ENCODE results near the gene AUTS2.

AUTS2 gene

GRCh38 chr7:70450731-70451130 lies 852.5 kb downstream of the AUTS2 start:
- no peak for DNase-seq

DNA sequence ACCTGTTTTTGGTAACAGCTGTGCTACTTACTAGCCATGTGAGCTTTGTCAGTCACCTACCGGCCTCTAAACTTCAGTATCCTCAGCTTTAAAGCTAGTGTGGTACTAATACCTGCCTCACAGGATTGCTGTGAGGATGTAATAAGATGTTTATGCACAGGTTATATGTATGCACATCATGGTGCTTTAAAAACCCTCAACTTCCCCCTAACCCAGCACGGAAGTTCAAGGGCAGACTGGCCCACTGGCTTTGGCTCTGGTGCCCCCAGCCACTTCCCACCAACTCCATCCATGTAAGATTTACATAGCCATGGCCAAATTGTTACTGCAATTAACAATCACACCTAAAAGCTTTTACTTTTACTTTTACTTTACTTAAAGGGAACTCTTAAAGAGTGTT lies 857.6 kb downstream of the AUTS2 start:
- no peak for DNase-seq

GRCh38 chr7:70456719-70457118 lies 858.4 kb downstream of the AUTS2 start:
- DNase-seq: no peak

- DNase-seq: no peak
These were observed 859.2 kb downstream of the AUTS2 start for GRCh38 chr7:70457482-70457881.

DNA sequence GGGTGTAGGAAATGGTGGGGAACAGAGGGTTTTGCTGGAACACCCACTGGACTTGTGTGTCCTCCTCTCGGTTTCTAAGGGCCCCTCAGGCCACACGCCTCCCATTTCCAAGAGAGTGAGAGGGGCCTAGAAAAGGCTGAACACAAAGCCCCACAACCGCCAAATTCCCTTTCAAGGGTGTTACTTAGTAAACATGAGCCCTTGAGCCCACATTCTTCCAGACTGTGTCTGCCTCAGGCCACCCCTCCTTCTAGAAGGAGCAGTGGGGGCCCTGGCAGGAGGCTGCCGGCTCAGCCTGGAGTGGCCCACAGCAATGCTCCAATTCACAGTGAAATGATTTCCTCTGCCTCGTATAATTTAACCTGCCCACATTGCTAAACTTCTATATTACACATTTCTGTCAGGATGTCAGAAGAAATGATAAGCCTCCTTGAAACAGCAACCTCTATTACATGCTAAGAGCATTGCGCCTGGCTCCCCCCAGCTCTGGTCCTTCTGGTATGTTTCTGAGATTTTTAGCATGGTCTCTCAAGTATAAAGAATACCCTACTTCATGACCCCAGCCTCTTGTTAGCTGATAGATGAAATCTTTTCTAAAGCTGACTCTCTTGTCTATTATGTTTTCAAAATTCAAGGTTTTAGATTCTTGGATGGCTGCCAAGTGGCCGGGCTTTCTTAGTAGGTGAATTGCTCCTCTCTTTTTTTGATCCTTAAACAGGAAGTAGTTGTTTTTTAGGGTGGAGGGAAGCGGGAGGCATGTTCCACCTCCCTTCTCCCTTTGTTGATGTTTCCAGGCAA lies 859.8 kb downstream of the AUTS2 start:
- peak in 11 of 51 donors; percentile 2 to 28 (median 4) for DNase-seq

- DNase-seq: no peak
These were observed 860.5 kb downstream of the AUTS2 start for GRCh38 chr7:70458745-70459144.

DNA sequence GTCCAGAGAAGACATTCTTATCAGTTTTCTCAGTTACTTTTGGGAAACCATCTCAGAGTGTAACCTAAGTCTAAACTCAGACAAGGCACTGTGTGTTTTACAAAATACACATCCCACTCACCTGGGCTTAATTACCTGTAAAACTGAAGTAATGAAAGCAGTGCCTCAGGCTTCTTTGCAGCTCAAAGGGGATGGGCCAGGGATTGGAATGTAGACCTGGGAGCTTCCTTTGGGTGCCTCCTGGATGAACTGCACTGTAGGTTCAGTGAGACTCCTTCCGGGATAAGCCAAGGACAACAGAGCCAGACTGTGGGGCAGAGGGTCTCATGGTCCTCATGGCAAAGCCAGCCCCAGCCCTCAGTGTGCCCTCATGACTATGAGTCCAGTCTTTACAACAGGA lies 861.3 kb downstream of the AUTS2 start:
- DNase-seq: no peak

GRCh38 chr7:70460071-70460470 lies 861.8 kb downstream of the AUTS2 start:
- DNase-seq: no peak

DNA sequence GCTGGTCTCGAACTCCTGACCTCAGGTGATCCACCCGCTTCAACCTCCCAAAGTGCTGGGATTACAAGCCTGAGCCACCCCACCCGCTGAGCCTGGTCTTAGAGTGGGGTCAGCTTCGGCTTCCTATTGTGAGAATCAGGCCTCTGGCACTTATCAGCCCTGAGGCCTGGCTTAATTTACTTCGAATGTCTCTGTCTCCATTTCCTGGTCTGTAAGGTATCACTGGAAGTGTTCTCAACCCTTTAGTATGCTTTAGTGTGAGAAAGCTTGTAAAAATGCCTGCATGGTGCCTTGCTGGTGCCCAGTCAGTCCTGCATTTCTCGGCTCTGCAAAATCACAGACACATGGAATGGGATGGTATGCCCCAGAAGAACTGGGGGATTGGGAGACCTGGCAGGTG lies 862.3 kb downstream of the AUTS2 start:
- DNase-seq: no peak

DNA sequence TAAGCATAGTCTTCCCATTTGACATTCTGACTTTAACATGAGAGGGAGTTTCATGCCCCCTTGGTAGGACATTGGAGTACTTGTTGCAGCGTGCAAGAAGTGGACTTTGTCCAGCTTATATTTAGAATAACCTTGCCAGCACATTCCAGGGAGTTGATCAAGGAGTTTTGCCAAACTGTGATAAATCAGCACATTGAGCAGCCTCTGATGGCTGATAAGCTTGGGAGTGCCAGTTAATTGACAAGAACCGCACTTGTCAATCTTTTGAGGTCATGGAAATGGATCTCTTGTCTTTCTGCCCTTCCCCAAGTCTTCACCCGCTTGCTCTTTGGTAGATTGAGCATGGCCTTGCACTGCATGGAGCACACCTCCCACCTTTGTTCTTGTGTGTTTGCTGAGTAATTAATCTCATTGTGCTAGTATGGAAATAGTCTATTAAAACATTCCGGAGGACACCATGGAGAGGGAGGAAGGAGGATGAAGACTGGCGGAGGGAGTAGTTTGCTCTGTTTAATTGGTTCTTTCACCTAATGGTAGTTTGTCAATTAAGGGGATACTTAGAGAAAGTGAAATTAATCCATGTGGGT lies 865.2 kb downstream of the AUTS2 start:
- no peak for DNase-seq

DNA sequence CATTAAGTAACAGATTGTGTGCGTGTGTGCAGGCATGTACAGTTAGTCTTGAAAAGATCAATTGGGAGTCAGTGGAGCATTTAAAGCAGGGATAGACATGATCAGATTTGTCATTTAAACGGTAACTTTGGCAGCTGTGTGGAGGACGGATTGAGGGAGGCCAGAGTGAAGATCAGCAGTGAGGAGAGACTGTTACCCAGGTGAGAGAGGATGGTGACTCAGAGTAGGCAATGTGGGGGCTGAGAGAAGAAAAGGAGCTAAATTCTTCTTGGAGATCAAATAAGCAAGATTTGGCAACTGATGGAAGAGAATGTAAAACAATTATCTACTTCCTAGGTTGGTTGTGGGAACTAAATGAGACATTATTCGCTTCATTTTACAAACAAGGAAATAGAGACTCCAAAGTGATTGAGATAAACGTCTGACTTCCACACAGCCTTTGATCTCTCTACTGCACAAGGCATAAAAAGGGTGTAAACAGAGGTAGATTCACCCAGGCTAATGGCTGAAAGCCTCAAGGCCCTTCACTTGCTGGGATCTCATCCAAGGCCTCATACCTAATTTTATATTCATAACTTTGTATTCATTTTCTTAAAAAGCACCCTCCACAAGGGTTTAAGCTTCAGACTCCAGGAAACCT lies 868.6 kb downstream of the AUTS2 start:
- DNase-seq: peak in 1 of 51 donors; percentile 21

DNA sequence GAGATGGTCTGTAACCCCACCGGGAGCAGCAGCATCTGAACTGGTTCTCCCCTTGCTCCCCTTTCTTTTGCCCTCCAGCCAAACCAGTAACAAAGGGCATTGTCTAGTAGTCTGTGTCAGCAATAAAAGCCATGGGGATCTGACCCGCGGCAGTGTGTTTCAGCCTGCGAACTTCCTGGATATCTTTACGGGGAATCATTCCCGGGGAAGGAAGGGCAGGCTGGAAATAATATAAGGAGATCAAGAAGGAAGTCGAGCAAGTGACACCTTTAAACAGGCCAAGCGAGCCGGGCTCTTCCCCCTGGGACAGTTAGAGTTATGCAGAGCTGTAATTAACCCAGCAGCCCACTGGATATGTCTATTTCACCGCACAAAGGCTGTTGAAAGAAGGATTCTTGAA lies 872.5 kb downstream of the AUTS2 start:
- peak in 3 of 51 donors; percentile 1 to 3 (median 2) for DNase-seq

DNA sequence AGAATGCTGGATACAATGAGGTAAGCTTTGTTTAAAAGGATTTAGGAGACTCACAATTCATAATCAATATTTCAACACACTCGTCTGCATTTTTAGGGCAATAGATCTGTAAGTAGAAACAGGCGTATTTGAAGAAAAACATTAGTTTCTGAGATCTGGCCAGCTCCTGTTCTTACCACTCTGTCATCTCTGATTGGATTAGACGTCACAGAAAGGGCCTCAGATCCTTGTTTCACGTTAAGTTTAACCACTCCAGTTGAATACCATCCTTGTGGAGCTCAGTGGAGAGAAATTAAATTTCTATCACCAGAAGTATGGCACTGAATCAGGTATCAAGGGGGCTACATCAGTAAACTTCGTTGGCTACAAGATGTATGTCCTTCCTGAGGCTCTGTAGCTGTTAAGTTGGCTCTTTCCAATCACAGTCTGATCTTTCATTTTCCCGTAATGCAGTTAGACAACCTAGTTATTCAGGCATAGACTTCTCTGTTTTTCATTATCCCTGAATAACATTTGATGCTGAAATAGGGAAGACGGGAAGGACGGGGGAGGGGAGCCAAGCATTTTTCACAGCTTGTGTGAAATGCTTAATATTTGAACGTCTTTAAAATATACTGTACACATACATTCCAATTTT lies 874.4 kb downstream of the AUTS2 start:
- no peak for DNase-seq

DNA sequence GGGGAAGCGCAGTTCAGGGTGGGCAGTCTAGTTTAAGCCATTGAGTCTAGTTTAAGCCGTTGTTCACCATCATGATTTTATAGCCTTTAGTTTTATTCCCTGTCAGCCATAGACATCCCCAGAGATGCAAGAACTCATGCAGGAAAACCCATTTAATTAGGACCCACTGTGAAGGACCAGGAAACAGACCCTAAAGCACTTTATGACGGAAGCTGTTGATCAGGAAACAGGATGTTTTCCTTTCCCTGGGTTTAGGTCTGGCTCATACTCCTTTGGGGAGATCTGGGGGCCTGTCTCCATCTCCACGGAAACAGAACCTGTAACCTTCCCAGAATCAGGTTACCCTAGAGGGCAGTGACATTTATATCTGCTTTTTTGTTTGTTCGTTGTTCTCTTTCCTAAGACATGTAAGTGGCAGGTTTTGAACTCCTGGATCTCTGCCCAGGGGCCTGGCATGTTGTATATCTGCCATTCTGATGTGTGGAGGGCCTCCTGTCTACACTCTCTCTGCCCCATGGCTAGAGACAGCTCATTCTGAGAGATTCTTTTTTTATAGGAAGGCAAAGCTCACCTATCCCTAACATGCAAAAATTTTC lies 876.5 kb downstream of the AUTS2 start:
- no peak for DNase-seq

- no peak for DNase-seq
These were observed 879.0 kb downstream of the AUTS2 start for GRCh38 chr7:70477036-70478010.

GRCh38 chr7:70479153-70480021 lies 881.1 kb downstream of the AUTS2 start:
- no peak for DNase-seq

DNA sequence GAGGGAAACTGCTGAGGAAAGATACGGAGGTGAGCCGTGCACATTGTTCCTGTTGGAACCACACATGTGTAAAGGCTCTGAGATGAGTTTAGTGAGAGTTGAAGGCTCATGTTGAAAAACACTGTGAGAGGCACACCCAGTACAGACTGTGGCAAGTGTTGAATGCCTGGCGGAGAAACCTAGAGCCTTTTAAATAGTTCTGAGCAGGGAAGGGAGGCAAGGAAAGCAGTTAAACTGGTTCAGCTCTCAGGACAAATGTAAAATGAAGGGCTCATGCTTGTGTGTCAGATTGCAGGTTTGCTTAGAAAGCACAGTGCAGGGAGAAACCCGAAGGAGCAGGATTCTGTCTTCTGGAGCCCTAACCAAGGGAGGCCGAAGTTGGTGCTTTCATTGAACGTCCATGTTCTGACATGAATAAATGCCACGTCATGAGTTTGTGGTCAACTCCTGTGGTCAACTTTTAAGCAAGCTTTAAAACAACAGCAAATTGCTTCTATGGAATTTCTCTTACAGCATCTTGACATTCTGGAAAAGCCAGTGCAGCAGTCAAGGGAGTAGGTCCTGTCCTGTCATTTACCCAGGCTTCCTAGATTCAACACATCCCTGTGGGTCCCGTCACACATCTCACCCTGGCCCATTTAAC lies 882.8 kb downstream of the AUTS2 start:
- DNase-seq: no peak

DNA sequence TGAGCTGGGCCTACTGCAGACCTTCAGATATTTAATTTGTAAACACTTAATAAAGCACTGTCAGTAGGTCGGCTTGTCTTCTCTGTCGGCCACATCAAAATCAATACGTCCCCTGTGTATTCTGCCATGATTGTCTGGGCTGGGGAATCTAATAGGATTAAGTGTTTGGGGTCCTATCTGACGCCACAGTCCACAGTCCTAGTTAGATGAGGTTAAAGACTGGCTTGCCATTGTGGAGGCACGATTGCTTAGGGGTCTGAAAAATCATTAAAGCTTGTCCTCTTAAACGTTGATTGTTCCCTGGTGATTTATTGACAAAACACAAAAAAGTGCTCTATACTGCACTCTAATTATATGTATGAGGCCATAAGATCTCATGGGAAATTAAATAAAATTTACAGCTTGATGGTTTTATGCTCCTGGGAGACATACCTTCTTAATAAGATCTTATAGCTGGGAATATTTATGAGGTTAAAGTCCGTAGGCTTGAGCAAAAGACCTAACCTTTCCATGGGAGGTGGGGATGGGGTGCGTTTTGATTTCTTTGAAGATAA lies 883.4 kb downstream of the AUTS2 start:
- DNase-seq: no peak

- DNase-seq: no peak
These were observed 886.0 kb downstream of the AUTS2 start for GRCh38 chr7:70484255-70484654.

Measured in hypothalamus (tissue), 51 donors.